Measurements from ENCODE around the gene P2RX4.
"Not testable (repeated sequence)": the region's sequence is repeated elsewhere in the genome, so short reads cannot be mapped to it uniquely, and the experiment has no call there.

P2RX4 gene, protein sequence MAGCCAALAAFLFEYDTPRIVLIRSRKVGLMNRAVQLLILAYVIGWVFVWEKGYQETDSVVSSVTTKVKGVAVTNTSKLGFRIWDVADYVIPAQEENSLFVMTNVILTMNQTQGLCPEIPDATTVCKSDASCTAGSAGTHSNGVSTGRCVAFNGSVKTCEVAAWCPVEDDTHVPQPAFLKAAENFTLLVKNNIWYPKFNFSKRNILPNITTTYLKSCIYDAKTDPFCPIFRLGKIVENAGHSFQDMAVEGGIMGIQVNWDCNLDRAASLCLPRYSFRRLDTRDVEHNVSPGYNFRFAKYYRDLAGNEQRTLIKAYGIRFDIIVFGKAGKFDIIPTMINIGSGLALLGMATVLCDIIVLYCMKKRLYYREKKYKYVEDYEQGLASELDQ

DNA sequence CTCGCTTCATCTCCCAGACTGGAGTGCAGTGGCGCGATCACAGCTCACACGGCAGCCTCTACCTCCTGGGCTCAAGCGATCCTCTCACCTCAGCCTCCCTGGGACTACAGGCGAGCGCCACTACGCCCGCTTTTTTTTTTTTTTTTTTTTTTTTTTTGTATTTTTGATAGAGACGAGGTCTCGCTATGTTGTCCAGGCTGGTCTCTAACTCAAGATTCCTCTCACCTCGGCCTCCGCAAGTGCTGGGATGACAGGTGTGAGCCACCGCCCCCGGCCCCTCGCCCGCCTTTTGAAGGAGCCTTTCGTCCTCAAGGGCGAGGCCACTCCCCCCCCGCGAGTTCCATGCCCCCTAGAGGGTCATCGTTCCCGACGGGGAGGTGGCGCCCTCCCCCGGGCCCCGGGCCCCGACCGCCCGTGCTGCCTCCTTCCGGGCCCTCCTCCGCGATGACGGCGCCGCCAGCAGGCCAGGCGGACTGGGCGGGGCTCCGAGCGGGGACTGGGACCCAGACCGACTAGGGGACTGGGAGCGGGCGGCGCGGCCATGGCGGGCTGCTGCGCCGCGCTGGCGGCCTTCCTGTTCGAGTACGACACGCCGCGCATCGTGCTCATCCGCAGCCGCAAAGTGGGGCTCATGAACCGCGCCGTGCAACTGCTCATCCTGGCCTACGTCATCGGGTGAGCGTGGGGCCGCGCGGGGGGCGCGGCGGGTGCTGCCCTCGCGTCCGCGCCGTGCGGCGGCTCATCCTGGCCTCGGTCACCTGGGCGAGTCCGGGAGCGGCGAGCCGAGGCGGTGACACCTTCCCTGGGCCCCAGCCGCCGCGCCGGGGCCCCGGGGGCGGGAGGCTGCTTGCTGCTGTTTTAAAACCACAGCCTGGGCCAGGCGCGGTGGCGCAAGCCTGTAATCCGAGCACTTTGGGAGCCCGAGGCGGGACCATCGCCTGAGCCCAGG, at the start of gene P2RX4:
P2RX4 (plus strand) TSS at position 506 of the 949 bp plus-strand sequence; CDS start at position 542, 36 bp downstream.
- Histone ChIP-seq H3K27me3 (ENCODE audit: low read length) (no peaks in the 10 kb centered on the region), H3K4me3 (ENCODE audit: insufficient read depth, low read length, poor library complexity, severe bottlenecking) (peak within 1 kb of the TSS; percentile 58)

GRCh38 chr12:121162384-121162783, 47.5 kb upstream of the P2RX4 start:
- Histone ChIP-seq H3K36me3 (ENCODE audit: low read length) (no peaks in the 10 kb centered on the region), H3K4me3 (ENCODE audit: insufficient read depth, low read length, poor library complexity, severe bottlenecking) (no peak overlapping the region), H3K27ac (ENCODE audit: low read depth, low read length) (no peak overlapping the region), H3K79me2 (ENCODE audit: insufficient read depth, low read length) (no peaks in the 10 kb centered on the region), H3K9ac (ENCODE audit: low read length) (no peak overlapping the region), H3K27me3 (ENCODE audit: low read length) (no peaks in the 10 kb centered on the region), H3K9me3 (ENCODE audit: insufficient read depth, low read length) (no peaks in the 10 kb centered on the region), H3F3A (ENCODE audit: insufficient read depth) (no peaks in the 10 kb centered on the region), H3K4me2 (ENCODE audit: low read depth, low read length, poor library complexity, severe bottlenecking) (no peak overlapping the region), H4K20me1 (ENCODE audit: low read depth, low read length) (no peaks in the 10 kb centered on the region), H2AFZ (ENCODE audit: low read depth, low read length, severe bottlenecking) (no peak overlapping the region), H3K9me2 (replicated peaks; ENCODE audit: insufficient read depth, low read length) (no peaks in the 10 kb centered on the region)
- no peak for TF ChIP-seq CTCF (IDR thresholded peaks at IDR 0.05; ENCODE audit: insufficient read depth, low read length, poor library complexity, severe bottlenecking)
- no peak for TF ChIP-seq EZH2phosphoT487 (conservative IDR thresholded peaks at IDR 0.05; ENCODE audit: low read length)

More for the DNA sequence above, at the start of gene P2RX4:
- no peaks in the 10 kb centered on the region for H3K36me3 ChIP-seq (ENCODE audit: low read length)
- H3K9me3 ChIP-seq (ENCODE audit: insufficient read depth, low read length), result no peaks in the 10 kb centered on the region
- peak within 1 kb of the TSS; percentile 58 for H3K4me2 ChIP-seq (ENCODE audit: low read depth, low read length, poor library complexity, severe bottlenecking)
- no peak for TF ChIP-seq EZH2phosphoT487 (conservative IDR thresholded peaks at IDR 0.05; ENCODE audit: low read length)
- TF ChIP-seq CTCF (IDR thresholded peaks at IDR 0.05; ENCODE audit: insufficient read depth, low read length, poor library complexity, severe bottlenecking), result peak; percentile 18
- H3K9me2 ChIP-seq (replicated peaks; ENCODE audit: insufficient read depth, low read length), result no peaks in the 10 kb centered on the region
- H3K27ac ChIP-seq (ENCODE audit: low read depth, low read length), result no peak within 1 kb of the TSS
- H3K79me2 ChIP-seq (ENCODE audit: insufficient read depth, low read length), result no peaks in the 10 kb centered on the region
- 0 out of 2 replicates have a peak, but pooled peaks cover 2% of the 10 kb centered on the region for H3F3A ChIP-seq (ENCODE audit: insufficient read depth)
- H4K20me1 ChIP-seq (ENCODE audit: low read depth, low read length), result no peaks in the 10 kb centered on the region
- peak within 1 kb of the TSS; percentile 65 for H3K9ac ChIP-seq (ENCODE audit: low read length)
- peak within 1 kb of the TSS; percentile 87 for H2AFZ ChIP-seq (ENCODE audit: low read depth, low read length, severe bottlenecking)

DNA sequence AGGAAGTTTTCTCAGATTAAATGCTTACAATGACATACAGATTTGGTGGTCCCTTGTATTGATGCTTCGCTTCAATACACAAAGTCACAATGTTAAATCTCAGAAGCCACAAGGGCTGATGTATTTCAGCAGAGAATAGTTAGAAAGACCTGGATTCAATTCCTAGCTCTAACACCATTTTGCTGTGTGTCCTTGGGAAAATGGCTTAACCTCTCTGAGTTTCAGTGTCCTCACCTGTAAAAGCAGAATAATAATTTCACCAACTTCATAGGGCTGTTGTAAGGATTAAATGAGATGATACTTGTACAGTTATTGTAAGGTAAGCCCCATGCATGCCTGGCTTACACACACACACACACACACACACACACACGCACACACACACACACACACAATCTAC, 46.9 kb upstream of the P2RX4 start:
- H3K9ac ChIP-seq (ENCODE audit: low read length), result no peak overlapping the region
- H3K9me3 ChIP-seq (ENCODE audit: insufficient read depth, low read length), result no peaks in the 10 kb centered on the region
- H3K27ac ChIP-seq (ENCODE audit: low read depth, low read length), result no peak overlapping the region
- no peak overlapping the region for H3K4me2 ChIP-seq (ENCODE audit: low read depth, low read length, poor library complexity, severe bottlenecking)
- no peak overlapping the region for H3K4me3 ChIP-seq (ENCODE audit: insufficient read depth, low read length, poor library complexity, severe bottlenecking)
- no peaks in the 10 kb centered on the region for H3K36me3 ChIP-seq (ENCODE audit: low read length)
- H3K27me3 ChIP-seq (ENCODE audit: low read length), result no peaks in the 10 kb centered on the region
- H3K9me2 ChIP-seq (replicated peaks; ENCODE audit: insufficient read depth, low read length), result no peaks in the 10 kb centered on the region
- TF ChIP-seq EZH2phosphoT487 (conservative IDR thresholded peaks at IDR 0.05; ENCODE audit: low read length), result no peak
- H3F3A ChIP-seq (ENCODE audit: insufficient read depth), result no peaks in the 10 kb centered on the region
- H4K20me1 ChIP-seq (ENCODE audit: low read depth, low read length), result no peaks in the 10 kb centered on the region
- H3K79me2 ChIP-seq (ENCODE audit: insufficient read depth, low read length), result no peaks in the 10 kb centered on the region
- no peak overlapping the region for H2AFZ ChIP-seq (ENCODE audit: low read depth, low read length, severe bottlenecking)

GRCh38 chr12:121164839-121165238, 45.1 kb upstream of the P2RX4 start:
- not testable (repeated sequence) for H4K20me1 ChIP-seq (ENCODE audit: low read depth, low read length); H3K4me3 ChIP-seq (ENCODE audit: insufficient read depth, low read length, poor library complexity, severe bottlenecking); H3F3A ChIP-seq (ENCODE audit: insufficient read depth); H3K79me2 ChIP-seq (ENCODE audit: insufficient read depth, low read length); H3K9me3 ChIP-seq (ENCODE audit: insufficient read depth, low read length); H3K36me3 ChIP-seq (ENCODE audit: low read length); H3K9ac ChIP-seq (ENCODE audit: low read length); H3K9me2 ChIP-seq (replicated peaks; ENCODE audit: insufficient read depth, low read length); H3K27ac ChIP-seq (ENCODE audit: low read depth, low read length); H3K4me2 ChIP-seq (ENCODE audit: low read depth, low read length, poor library complexity, severe bottlenecking); H2AFZ ChIP-seq (ENCODE audit: low read depth, low read length, severe bottlenecking); H3K27me3 ChIP-seq (ENCODE audit: low read length)
